ENCODE data around the gene TAF11L7. TPM values are rescaled to one million over a fixed set of nuclear protein-coding genes. Genes with fewer than 3 reads are reported as not detected.

The TAF11L7 gene
- total and polyA plus RNA-seq, 7 donors = not detected

Small RNAs within 50 kb of the gene (small RNA-seq; reads per million reads assigned to genes)
- gene AC233724.3 (0 reads per million in 3 donors), gene AC233724.6 (0 reads per million in 3 donors), gene AC233724.7 (0 reads per million in 3 donors)

Other genes with a start within 250 kb of the TAF11L7 start
- not detected for gene TAF11L2, start 87.5 kb downstream of the TAF11L7 start, total RNA-seq
- not detected for gene TAF11L2, start 87.5 kb downstream of the TAF11L7 start, polyA plus RNA-seq
- gene TAF11L3, start 67.4 kb downstream of the TAF11L7 start, total RNA-seq = not detected
- not detected for gene TAF11L3, start 67.4 kb downstream of the TAF11L7 start, polyA plus RNA-seq
- not detected for gene TAF11L4, start 64.0 kb downstream of the TAF11L7 start, total RNA-seq
- gene TAF11L4, start 64.0 kb downstream of the TAF11L7 start, polyA plus RNA-seq = not detected
- not detected for gene TAF11L5, start 60.5 kb downstream of the TAF11L7 start, total RNA-seq
- gene TAF11L5, start 60.5 kb downstream of the TAF11L7 start, polyA plus RNA-seq = not detected
- not detected for gene TAF11L6, start 57.1 kb downstream of the TAF11L7 start, total RNA-seq
- not detected for gene TAF11L6, start 57.1 kb downstream of the TAF11L7 start, polyA plus RNA-seq
- gene TAF11L8, start 5.2 kb upstream of the TAF11L7 start, total RNA-seq = not detected
- not detected for gene TAF11L8, start 5.2 kb upstream of the TAF11L7 start, polyA plus RNA-seq
- not detected for gene TAF11L9, start 8.6 kb upstream of the TAF11L7 start, total RNA-seq
- gene TAF11L9, start 8.6 kb upstream of the TAF11L7 start, polyA plus RNA-seq = not detected
- not detected for gene TAF11L10, start 12.1 kb upstream of the TAF11L7 start, total RNA-seq
- not detected for gene TAF11L10, start 12.1 kb upstream of the TAF11L7 start, polyA plus RNA-seq
- gene TAF11L11, start 18.4 kb upstream of the TAF11L7 start, total RNA-seq = not detected
- not detected for gene TAF11L11, start 18.4 kb upstream of the TAF11L7 start, polyA plus RNA-seq
- not detected for gene TAF11L12, start 24.6 kb upstream of the TAF11L7 start, total RNA-seq
- gene TAF11L12, start 24.6 kb upstream of the TAF11L7 start, polyA plus RNA-seq = not detected
- not detected for gene TAF11L13, start 46.3 kb upstream of the TAF11L7 start, total RNA-seq
- gene TAF11L13, start 46.3 kb upstream of the TAF11L7 start, polyA plus RNA-seq = not detected
- not detected for gene TAF11L14, start 48.7 kb upstream of the TAF11L7 start, total RNA-seq
- gene TAF11L14, start 48.7 kb upstream of the TAF11L7 start, polyA plus RNA-seq = not detected